C1 segment of cervical spinal cord (tissue), 14 donors: Measurements from ENCODE around the gene TRMT44.

ENCODE experiments used
- DNase-seq, 14 donors: peaks; one replicate each; lab custom pipeline; 2025; lab: John Stamatoyannopoulos, UW

The TRMT44 gene

GRCh38 chr4:8494218-8494617 is 53.6 kb downstream of the TRMT44 start:
- DNase-seq, result no peak

DNA sequence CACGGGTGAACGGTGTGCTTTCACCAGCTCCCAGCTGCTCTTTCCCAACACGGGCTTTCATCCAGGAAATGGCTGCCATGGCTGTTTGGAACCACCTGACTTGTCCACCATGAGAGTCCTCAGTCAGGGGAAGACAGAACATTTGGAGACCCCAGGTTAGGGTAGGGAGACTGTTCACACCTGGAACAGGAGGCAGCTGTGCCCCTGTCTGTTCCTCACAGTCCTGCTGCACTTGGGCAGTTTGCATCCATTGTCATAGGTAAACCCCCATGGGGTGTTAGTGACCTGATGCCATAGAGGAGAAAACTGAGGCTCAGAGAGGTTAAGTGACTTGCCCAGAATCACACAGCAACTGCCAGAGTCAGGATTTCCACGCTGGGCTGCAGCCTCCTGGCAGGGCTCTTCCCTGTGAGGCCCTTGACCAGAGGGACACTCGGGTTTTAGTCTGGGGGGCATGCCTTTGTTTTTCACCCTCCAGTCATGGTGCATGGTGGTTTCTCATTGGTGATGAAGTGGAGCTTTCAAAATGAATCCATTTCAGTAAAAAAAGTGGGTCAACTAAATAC is 54.5 kb downstream of the TRMT44 start:
- no peak for DNase-seq

- no peak for DNase-seq
These were observed 55.2 kb downstream of the TRMT44 start for GRCh38 chr4:8495803-8496202.

- DNase-seq, result no peak
These were observed 57.2 kb downstream of the TRMT44 start for GRCh38 chr4:8497762-8498161.

DNA sequence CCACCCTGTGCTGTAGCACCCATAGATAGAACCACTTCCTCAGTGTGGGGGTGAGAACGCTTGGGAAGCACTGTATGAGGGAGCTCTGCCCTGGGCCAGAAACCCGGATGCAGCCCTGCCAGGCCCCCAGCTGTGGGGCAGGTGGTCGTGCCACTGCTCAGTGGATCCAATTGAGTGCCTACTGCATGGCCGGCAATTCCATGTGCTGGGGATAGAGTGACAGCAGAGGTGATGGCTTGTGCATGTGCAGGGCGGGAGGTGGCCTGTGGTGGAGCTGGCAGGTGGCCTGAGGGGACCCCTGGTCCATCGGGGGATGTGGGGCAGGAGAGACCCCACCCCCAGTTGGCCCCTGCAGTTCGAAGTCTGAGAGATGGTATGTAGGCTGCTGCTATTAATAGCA is 60.4 kb downstream of the TRMT44 start:
- no peak for DNase-seq

GRCh38 chr4:8501781-8502180 is 61.2 kb downstream of the TRMT44 start:
- no peak for DNase-seq

- DNase-seq, result no peak
These were observed 61.8 kb downstream of the TRMT44 start for GRCh38 chr4:8502371-8502770.

- DNase-seq, result no peak
These were observed 62.4 kb downstream of the TRMT44 start for GRCh38 chr4:8502836-8503585.

- no peak for DNase-seq
These were observed 63.2 kb downstream of the TRMT44 start for GRCh38 chr4:8503801-8504200.

- peak in 3 of 14 donors; percentile 11 to 25 (median 12) for DNase-seq
These were observed 63.9 kb downstream of the TRMT44 start for GRCh38 chr4:8504279-8505007.

DNA sequence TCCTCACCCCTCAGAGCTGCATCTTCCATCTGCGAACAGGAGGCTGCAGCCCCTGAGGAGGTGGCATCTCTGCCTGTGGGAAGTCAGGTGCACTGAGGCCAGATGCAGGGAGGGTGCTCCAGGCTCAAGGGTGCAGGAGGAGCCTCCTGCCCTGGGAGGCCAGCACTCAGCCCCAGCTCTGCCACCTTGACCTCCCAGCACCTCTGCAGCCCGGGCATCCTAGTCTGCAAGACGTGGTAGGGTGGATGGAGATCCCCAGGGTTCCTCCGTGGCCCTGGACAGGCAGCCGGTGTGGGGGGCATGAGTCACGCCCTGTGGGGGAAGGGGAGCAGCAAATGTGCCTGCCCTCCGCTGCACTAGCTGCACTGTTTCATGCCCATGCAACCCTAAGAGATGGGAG is 64.7 kb downstream of the TRMT44 start:
- no peak for DNase-seq

DNA sequence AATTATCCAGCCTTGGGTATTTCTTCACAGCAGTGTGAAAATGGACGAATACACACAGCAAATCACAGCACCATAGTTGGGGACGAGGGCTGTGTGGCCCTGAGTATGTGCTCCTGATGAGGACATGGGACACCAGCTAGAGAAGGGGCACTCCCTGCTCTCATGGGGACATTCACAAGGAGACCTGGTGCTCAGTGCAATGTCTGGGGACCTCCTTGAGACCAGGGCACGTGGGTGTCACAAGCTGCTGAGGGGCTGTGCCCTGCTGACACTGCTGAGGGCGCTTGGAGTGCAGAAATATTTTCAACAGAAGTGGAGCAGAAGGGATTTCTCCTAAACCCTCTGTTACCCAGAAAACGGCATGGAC is 65.4 kb downstream of the TRMT44 start:
- DNase-seq, result peak in 1 of 14 donors; percentile 62

GRCh38 chr4:8506373-8507195 is 66.0 kb downstream of the TRMT44 start:
- DNase-seq, result peak in 10 of 14 donors; percentile 3 to 72 (median 62)

DNA sequence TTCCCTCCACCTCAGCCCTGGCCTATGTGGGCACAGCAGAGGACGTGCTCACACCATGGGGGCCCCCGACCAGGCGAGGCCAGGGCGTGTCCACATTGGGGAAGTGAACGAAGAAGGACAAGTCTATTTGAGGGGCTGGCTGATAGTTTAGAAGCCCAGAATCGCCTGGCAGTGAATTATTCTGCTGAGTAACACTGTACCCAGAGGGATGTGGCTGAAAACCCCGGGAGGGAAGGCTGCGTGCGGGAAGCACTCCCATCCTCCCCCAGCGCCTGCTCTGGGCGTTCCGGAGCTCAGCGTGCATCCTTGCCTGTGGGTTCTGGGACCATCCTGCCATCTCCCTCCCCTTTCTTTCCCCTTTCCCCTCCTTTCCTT is 66.6 kb downstream of the TRMT44 start:
- peak in 1 of 14 donors; percentile 56 for DNase-seq

DNA sequence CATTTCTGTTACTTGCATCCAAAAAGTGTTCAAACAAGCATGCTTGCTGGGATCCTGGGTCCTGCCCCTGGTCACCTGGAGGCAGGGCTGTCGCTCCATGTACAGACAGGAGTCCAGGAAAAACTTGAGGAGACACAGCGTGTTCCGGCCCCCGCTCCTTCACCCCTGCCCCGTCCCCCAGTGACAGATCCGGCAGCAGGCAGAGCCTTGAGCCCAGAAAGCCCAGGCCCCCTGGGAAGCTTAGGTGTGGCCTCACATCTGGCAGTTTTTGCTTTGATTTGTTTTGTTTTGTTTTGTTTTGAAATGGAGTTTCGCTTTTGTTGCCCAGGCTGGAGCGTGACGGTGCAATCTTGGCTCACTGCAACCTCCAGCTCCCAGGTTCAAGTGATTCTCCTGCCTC is 67.0 kb downstream of the TRMT44 start:
- DNase-seq, result no peak

DNA sequence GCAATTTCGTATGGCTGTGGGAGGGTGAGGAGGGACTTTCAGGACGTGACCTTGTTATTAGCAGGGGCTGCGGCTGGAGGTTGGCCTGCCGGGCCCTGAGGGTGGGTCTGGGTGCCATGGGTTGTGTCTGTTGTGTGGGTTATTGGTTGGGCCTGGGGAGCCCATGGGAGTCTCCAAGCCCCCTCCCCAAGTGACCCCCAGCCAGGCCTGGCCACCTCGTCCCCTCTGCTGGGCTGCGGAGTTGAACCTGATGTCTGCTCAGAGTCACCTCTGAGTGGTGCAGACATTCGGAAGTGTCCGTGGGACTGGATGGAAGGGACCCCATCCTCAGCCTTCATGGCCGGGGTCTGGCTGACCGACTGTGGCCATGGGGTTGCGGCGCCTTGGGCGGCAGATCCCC is 67.7 kb downstream of the TRMT44 start:
- DNase-seq, result no peak

- DNase-seq, result peak in 2 of 14 donors; percentile 26 to 35
These were observed 68.2 kb downstream of the TRMT44 start for GRCh38 chr4:8508740-8509139.

- DNase-seq, result no peak
These were observed 68.9 kb downstream of the TRMT44 start for GRCh38 chr4:8509311-8509950.

DNA sequence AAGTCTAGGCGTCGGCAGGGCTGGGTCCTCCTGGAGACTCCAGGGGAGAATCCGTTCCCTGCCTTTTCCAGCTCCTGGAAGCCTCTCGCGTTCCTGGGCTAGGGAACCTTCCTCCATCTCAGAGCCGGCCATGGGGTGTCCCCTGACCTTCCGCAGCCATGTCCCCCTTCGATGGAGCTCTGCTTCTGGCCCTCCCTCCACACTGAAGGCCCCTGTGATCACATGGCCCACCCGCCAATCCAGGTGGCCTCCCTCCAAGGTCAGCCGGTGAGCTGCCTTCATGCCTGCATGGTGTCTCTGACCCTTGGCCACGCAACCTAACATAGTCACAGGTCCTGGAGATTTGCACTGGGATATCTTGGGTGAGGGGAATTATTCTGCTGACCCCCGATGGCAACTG is 69.6 kb downstream of the TRMT44 start:
- no peak for DNase-seq

DNA sequence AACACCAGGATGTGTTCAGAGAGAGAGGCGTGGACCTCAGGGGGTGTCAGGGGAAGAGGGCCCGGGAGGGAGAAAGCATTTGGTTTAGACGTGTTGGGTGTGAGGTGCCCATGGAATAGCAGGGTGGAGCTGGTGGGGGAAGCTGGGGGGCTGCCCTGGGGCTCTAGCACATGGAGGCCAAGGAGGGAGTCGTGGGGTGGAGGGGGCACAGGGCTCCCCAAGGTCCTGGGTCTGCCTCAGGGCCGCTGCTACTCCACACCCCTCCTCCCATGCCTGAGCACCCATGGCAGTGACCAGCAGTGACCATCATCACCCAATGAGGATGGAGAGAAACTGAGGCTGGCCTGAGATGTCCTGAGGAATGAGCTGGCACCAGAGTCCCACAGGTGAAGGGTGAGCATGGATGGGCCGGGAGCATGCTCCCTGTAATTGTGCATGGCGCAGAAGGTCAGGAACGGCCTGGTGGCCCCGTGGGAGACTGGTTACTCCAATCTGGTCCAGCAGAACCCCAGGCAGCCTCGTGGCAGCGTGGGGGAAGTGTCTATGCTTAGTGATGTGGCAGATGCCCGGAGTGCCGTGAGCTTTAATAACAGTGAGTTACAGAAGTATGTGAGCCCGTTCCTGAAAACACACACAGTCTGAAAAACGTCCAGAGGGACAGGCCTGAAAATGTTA is 70.2 kb downstream of the TRMT44 start:
- DNase-seq, result no peak

DNA sequence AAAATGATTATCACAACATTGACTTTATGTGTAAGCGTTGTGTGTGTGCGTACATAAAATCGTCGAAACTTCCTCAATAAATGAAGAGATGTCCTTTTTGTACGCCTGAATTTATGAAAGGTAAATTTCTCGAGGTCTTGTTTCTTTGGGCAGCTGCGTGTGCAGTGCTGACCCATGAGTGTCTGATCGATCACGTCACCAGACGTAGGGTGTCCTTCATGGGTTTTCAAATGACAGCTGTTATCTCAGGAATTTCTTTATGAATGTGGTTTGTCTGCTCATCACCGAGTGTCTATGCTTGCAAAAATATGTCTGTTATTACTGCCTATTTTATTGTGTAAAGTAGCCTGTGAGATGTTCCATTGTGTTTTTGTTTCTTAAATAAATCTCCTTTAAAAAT is 71.9 kb downstream of the TRMT44 start:
- no peak for DNase-seq
